H1 (cell line): Measurements from ENCODE around the gene PFKP. TPM values are rescaled to one million over a fixed set of nuclear protein-coding genes. Genes with fewer than 3 reads are reported as not detected.

Experiments
- CTCF ChIA-PET: fragments of 300-600 bp; sonication (Branson Sonifier 250); formaldehyde crosslinking; loops from one replicate; lab custom pipeline; 2021; ENCODE audit not compliant: partially characterized antibody; lab: Charles Lee
- POLR2A ChIA-PET: fragments of 300-600 bp; sonication (Branson Sonifier 250); formaldehyde crosslinking; loops from one replicate; lab custom pipeline; 2021; ENCODE audit warnings: inconsistent platforms; ENCODE audit not compliant: partially characterized antibody; lab: Charles Lee
- DNase-seq, 2 experiments: peaks; one replicate each; pipeline versions ENCODE4 v3.0.0 to v3.0.0-alpha.2; 2010 to 2022; ENCODE audit warnings: low spot score in 2 of 2, low read depth in 1 of 2, mixed read lengths in 1 of 2
- FAIRE-seq: peaks from 2 replicates; lab custom pipeline; 2011; peaks lifted over from hg19 to GRCh38; lab: Jason Lieb, UNC
- H2AFZ ChIP-seq: 2 replicates; pipeline ENCODE4 v1.8.1; 2012; ENCODE audit warnings: low read length, inconsistent platforms
- H2AK5ac ChIP-seq: 2 replicates; pipeline ENCODE4 v1.6.1; 2013; ENCODE audit warnings: low read depth, low read length
- H2BK120ac ChIP-seq: replicated peaks from 2 replicates; pipeline ENCODE3; 2013; ENCODE audit warnings: low read depth, low read length, inconsistent platforms
- H2BK12ac ChIP-seq: 2 replicates; pipeline ENCODE4 v1.6.1; 2013; ENCODE audit warnings: low read depth, low read length
- H2BK15ac ChIP-seq: 2 replicates; pipeline ENCODE4 v1.6.1; 2013; ENCODE audit warnings: low read length
- H2BK20ac ChIP-seq: 2 replicates; pipeline ENCODE4 v1.6.1; 2013; ENCODE audit warnings: low read length
- H2BK5ac ChIP-seq: 2 replicates; pipeline ENCODE4 v1.6.1; 2013; ENCODE audit warnings: low read depth, low read length
- H3K14ac ChIP-seq: 2 replicates; pipeline ENCODE4 v1.6.1; 2013; ENCODE audit warnings: inconsistent platforms; ENCODE audit not compliant: insufficient read length
- H3K18ac ChIP-seq: 2 replicates; pipeline ENCODE4 v1.6.1; 2013; ENCODE audit warnings: low read length; ENCODE audit errors: extremely low read depth
- H3K23ac ChIP-seq: 2 replicates; pipeline ENCODE4 v1.6.1; 2013; ENCODE audit warnings: inconsistent platforms; ENCODE audit not compliant: insufficient read length
- H3K23me2 ChIP-seq: 2 replicates; pipeline ENCODE4 v1.6.1; 2013; ENCODE audit warnings: low read depth, low read length
- H3K27ac ChIP-seq: 2 replicates; pipeline ENCODE4 v1.6.1; 2011; ENCODE audit warnings: low read depth, low read length, inconsistent platforms
- H3K27me3 ChIP-seq, 4 experiments: replicated peaks in 1 of 4; 1 replicate in 1 of 4; 2 replicates in 3 of 4; pipeline versions ENCODE4 v1.6.1 to v1.8.1; 2011 to 2013; ENCODE audit warnings: low read length in 3 of 4, mild to moderate bottlenecking in 3 of 4, inconsistent platforms in 2 of 4, mixed read lengths in 2 of 4, moderate library complexity in 1 of 4; ENCODE audit not compliant: control insufficient read depth in 3 of 4, insufficient read depth in 3 of 4; ENCODE audit errors: extremely low read depth in 1 of 4
- H3K36me3 ChIP-seq, 4 experiments: 2 replicates each; pipeline versions ENCODE4 v1.6.1 to v1.8.1; 2011 to 2013; ENCODE audit warnings: mild to moderate bottlenecking in 4 of 4, low read length in 3 of 4, moderate library complexity in 2 of 4, control low read depth in 1 of 4, inconsistent platforms in 1 of 4; ENCODE audit not compliant: insufficient read depth in 4 of 4, control insufficient read depth in 2 of 4
- H3K4ac ChIP-seq: replicated peaks from 2 replicates; pipeline ENCODE3; 2013; ENCODE audit warnings: low read length, low read depth, mixed read lengths, inconsistent platforms; ENCODE audit not compliant: insufficient read length
- H3K4me1 ChIP-seq, 4 experiments: replicated peaks in 1 of 4; 1 replicate in 1 of 4; 2 replicates in 3 of 4; pipeline versions ENCODE4 v1.6.1 to v1.8.1; 2011 to 2013; ENCODE audit warnings: low read length in 3 of 4, inconsistent platforms in 2 of 4, mixed read lengths in 1 of 4; ENCODE audit not compliant: insufficient read depth in 4 of 4, control insufficient read depth in 3 of 4
- H3K4me2 ChIP-seq, 2 experiments: 2 replicates each; pipeline versions ENCODE4 v1.6.1 to v1.8.1; 2011 to 2013; ENCODE audit warnings: low read depth in 2 of 2, low read length in 2 of 2, control low read depth in 1 of 2, inconsistent platforms in 1 of 2, mild to moderate bottlenecking in 1 of 2; ENCODE audit not compliant: insufficient read depth in 1 of 2
- H3K4me3 ChIP-seq, 4 experiments: fragments of 200-600, 300-600 bp in 1 of 4; sonication (generic), shearing (Covaris generic), sonication (Bioruptor Twin) in 1 of 4; 2 replicates each; pipeline versions ENCODE4 v1.5.1 to v1.8.1; 2011 to 2016; ENCODE audit warnings: low read length in 4 of 4, low read depth in 3 of 4, control low read depth in 2 of 4, inconsistent platforms in 2 of 4, mild to moderate bottlenecking in 2 of 4, mixed read lengths in 1 of 4, moderate library complexity in 1 of 4; ENCODE audit not compliant: insufficient read depth in 2 of 4; ENCODE audit errors: extremely low read depth in 1 of 4
- H3K56ac ChIP-seq: replicated peaks from 2 replicates; pipeline ENCODE3; 2013; ENCODE audit warnings: low read depth, mild to moderate bottlenecking, mixed read lengths, low read length, inconsistent platforms; ENCODE audit not compliant: insufficient read length
- H3K79me1 ChIP-seq: 2 replicates; pipeline ENCODE4 v1.6.1; 2013; ENCODE audit warnings: low read depth, low read length, control low read depth
- H3K79me2 ChIP-seq, 2 experiments: 2 replicates each; pipeline versions ENCODE4 v1.6.1 to v1.8.1; 2012 to 2013; ENCODE audit warnings: low read length in 2 of 2, mild to moderate bottlenecking in 2 of 2, inconsistent platforms in 1 of 2; ENCODE audit not compliant: insufficient read depth in 2 of 2, control insufficient read depth in 1 of 2
- H3K9ac ChIP-seq, 4 experiments: replicated peaks in 1 of 4; 1 replicate in 1 of 4; 2 replicates in 3 of 4; pipeline versions ENCODE4 v1.6.1 to v1.8.1; 2011 to 2013; ENCODE audit warnings: low read depth in 3 of 4, low read length in 3 of 4, control low read depth in 2 of 4, mild to moderate bottlenecking in 2 of 4, moderate library complexity in 2 of 4, inconsistent platforms in 1 of 4; ENCODE audit errors: extremely low read depth in 1 of 4
- H3K9me3 ChIP-seq, 2 experiments: 2 replicates each; pipeline versions ENCODE4 v1.6.1 to v1.8.1; 2012 to 2013; ENCODE audit warnings: mild to moderate bottlenecking in 2 of 2, moderate library complexity in 2 of 2, control low read depth in 1 of 2, inconsistent platforms in 1 of 2, low read depth in 1 of 2, low read length in 1 of 2, mixed read lengths in 1 of 2; ENCODE audit not compliant: insufficient read depth in 2 of 2
- H4K20me1 ChIP-seq, 2 experiments: replicated peaks in 1 of 2; 2 replicates each; pipeline versions ENCODE3 to v1.8.1; 2011 to 2013; ENCODE audit warnings: inconsistent platforms in 2 of 2, low read length in 2 of 2, mild to moderate bottlenecking in 1 of 2; ENCODE audit not compliant: insufficient read depth in 2 of 2, control insufficient read depth in 1 of 2
- H4K5ac ChIP-seq: 2 replicates; pipeline ENCODE4 v1.6.1; 2013; ENCODE audit warnings: low read length, low read depth, mixed read lengths, inconsistent platforms; ENCODE audit not compliant: insufficient read length
- H4K8ac ChIP-seq: 2 replicates; pipeline ENCODE4 v1.8.0; 2013; ENCODE audit warnings: mild to moderate bottlenecking, moderate library complexity, low read length, inconsistent platforms; ENCODE audit not compliant: insufficient read depth; ENCODE audit errors: extremely low read depth
- H4K91ac ChIP-seq: replicated peaks from 2 replicates; pipeline ENCODE3; 2013; ENCODE audit warnings: low read length, mixed read lengths, inconsistent platforms; ENCODE audit not compliant: insufficient read length
- BCL11A ChIP-seq, 2 experiments: IDR thresholded peaks; one replicate each; pipeline ENCODE4 v1.6.1; 2011; ENCODE audit warnings: low read depth in 2 of 2, low read length in 2 of 2, mild to moderate bottlenecking in 2 of 2
- BRCA1 ChIP-seq: IDR thresholded peaks from 2 replicates; pipeline ENCODE4 v1.6.1; 2012; ENCODE audit warnings: low read depth, low read length, improper control_type of control experiment
- CREB1 ChIP-seq: IDR thresholded peaks from 2 replicates; pipeline ENCODE4 v1.6.1; 2012; ENCODE audit warnings: inconsistent platforms
- HDAC2 ChIP-seq, 2 experiments: fragments of 300-600 bp in 1 of 2; sonication (generic) in 1 of 2; IDR thresholded peaks; 2 replicates each; pipeline ENCODE4 v1.6.1; 2011 to 2012; ENCODE audit warnings: low read depth in 2 of 2, low read length in 2 of 2, mild to moderate bottlenecking in 2 of 2, moderate library complexity in 2 of 2, borderline replicate concordance in 1 of 2, inconsistent platforms in 1 of 2
- HDAC6 ChIP-seq: IDR thresholded peaks from one replicate; pipeline ENCODE4 v1.7.1; 2012; ENCODE audit warnings: low read depth, mild to moderate bottlenecking, inconsistent platforms, low read length, moderate library complexity
- KDM4A ChIP-seq: IDR thresholded peaks from one replicate; pipeline ENCODE4 v1.7.1; 2012; ENCODE audit warnings: low read depth, mild to moderate bottlenecking, moderate library complexity, low read length, inconsistent platforms; ENCODE audit not compliant: severe bottlenecking
- RAD21 ChIP-seq, 2 experiments: IDR thresholded peaks in 1 of 2; conservative IDR thresholded peaks in 1 of 2; 2 replicates each; pipeline ENCODE4 v1.6.1; 2011; ENCODE audit warnings: low read depth in 2 of 2, low read length in 2 of 2, improper control_type of control experiment in 1 of 2, inconsistent platforms in 1 of 2, mild to moderate bottlenecking in 1 of 2, moderate library complexity in 1 of 2
- RBBP5 ChIP-seq: IDR thresholded peaks from 2 replicates; pipeline ENCODE4 v1.7.1; 2012; ENCODE audit warnings: low read depth, mild to moderate bottlenecking, inconsistent platforms, low read length, moderate library complexity, borderline replicate concordance
- RFX5 ChIP-seq: IDR thresholded peaks from 2 replicates; pipeline ENCODE4 v1.6.1; 2011; ENCODE audit warnings: low read depth, low read length, improper control_type of control experiment, borderline replicate concordance
- TCF12 ChIP-seq: IDR thresholded peaks from 2 replicates; pipeline ENCODE4 v1.6.1; 2011; ENCODE audit warnings: low read depth, mild to moderate bottlenecking, low read length
- USF2 ChIP-seq: IDR thresholded peaks from 2 replicates; pipeline ENCODE4 v1.6.1; 2011; ENCODE audit warnings: low read length, improper control_type of control experiment
- WGBS, 2 experiments: shearing (Covaris generic) in 1 of 2; methylation state at CpG; one replicate each; pipeline versions ENCODE4 v1.1.6 to v1.1.7; 2013 to 2015; ENCODE audit warnings: low lambda C conversion rate in 2 of 2, mixed read lengths in 2 of 2, inconsistent platforms in 1 of 2, low coverage in 1 of 2, missing lambda C conversion rate in 1 of 2; ENCODE audit not compliant: insufficient replicate concordance in 2 of 2, insufficient coverage in 1 of 2, insufficient read length in 1 of 2; ENCODE audit errors: extremely low coverage in 1 of 2, missing lambda C conversion rate in 1 of 2; 5-methylcytosine and 5-hydroxymethylcytosine counted together
- polyA plus RNA-seq, 7 experiments: library from polyadenylated mRNA; depleted of rRNA in 3 of 7; stranded (reverse) in 5 of 7; unstranded in 2 of 7; fragments of >200 nt in 5 of 7; fragments of 200-250 nt in 2 of 7; gene quantifications; 1 replicate in 5 of 7; 2 replicates in 1 of 7; 4 replicates in 1 of 7; pipeline versions ENCODE4 v1.2.1 to v1.2.3, GENCODE V29; 2011 to 2013; ENCODE audit warnings: missing spikeins in 2 of 7, mixed read lengths in 2 of 7
- total RNA-seq: library from RNA; stranded (reverse); fragmentation: NEBNext Ultra II Directional; extraction: Animal tissue kit (Norgen Biotek cat#: 25700); gene quantifications from 2 replicates; pipeline ENCODE4 v1.2.1, GENCODE V29; 2021

Gene PFKP
- total and polyA plus RNA-seq, 2 of the 8 experiments (the other 6 are each of a cell fraction or from before 2014, with no cell fraction given): 51.2 to 128 TPM

DNA sequence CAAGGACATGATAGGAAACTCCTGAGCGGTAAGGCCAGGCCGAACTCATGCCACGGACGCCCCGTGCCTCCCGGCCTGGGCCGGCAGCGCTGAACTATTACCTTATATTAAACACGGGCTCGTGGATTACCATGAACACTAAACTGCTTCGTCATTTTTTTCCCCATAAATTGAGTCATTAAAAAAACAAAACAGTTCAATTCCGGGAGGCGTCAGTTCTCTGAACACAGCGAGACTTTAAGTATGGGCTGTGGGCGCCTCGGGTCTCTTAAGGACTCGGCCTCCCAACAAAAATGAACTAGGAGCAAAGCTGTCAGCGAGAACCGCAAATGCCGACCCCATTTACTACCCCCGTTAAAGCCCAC, 104.7 kb downstream of the PFKP start:
- H3K79me2 ChIP-seq: no peaks in the 10 kb centered on the region; a peak in 1 of 4 replicates
- H2BK15ac ChIP-seq: no peak overlapping the region
- H3K9ac ChIP-seq: peak overlapping the region in 2 of 4 experiments; percentile 30 to 71; a peak in 4 of 7 replicates
- no peak overlapping the region for H4K8ac ChIP-seq
- H3K4me1 ChIP-seq: peaks cover 0 to 7% (median 4%) of the 10 kb centered on the region in 4 experiments; a peak in 5 of 7 replicates
- no peak overlapping the region for H4K5ac ChIP-seq
- POLR2A ChIA-PET: interaction anchor here (1.3 to 2.2 kb wide), 4 partner anchors 8 to 97 kb away, joined by 3 to 8 read pairs (median 6); no protein-coding TSS in a partner anchor
- no peaks in the 10 kb centered on the region for H3K9me3 ChIP-seq
- H3K23ac ChIP-seq: no peak overlapping the region
- no peaks in the 10 kb centered on the region for H3K79me1 ChIP-seq
- CTCF ChIA-PET: no interaction called here
- no peak overlapping the region for H2BK120ac ChIP-seq
- DNase-seq: no peak
- H3K4me2 ChIP-seq: peak overlapping the region; percentile 77 to 82
- H3K4ac ChIP-seq: no peak overlapping the region
- H2BK12ac ChIP-seq: no peak overlapping the region
- no peak overlapping the region for H3K27ac ChIP-seq
- no peak overlapping the region for H3K14ac ChIP-seq
- FAIRE-seq: no peak
- H3K4me3 ChIP-seq: peak overlapping the region; percentile 60 to 77 (median 68)
- H3K23me2 ChIP-seq: peaks cover 2% of the 10 kb centered on the region; the same call in 1 of the 2 replicates
- no peak overlapping the region for H3K56ac ChIP-seq
- peaks cover 0 to 5% of the 10 kb centered on the region in 2 experiments for H4K20me1 ChIP-seq
- 0 out of 2 replicates have a peak overlapping the region, but pooled peaks have one; percentile 40 for H2AFZ ChIP-seq
- H4K91ac ChIP-seq: no peak overlapping the region
- H2AK5ac ChIP-seq: no peak overlapping the region
- H3K36me3 ChIP-seq: 0 out of 8 replicates have a peak, but pooled peaks cover 0 to 3% (median 2%) of the 10 kb centered on the region in 4 experiments
- WGBS, 2 experiments: 23% methylated on average over 21 of the region's 21 CpGs; no CpG with 5 or more reads in 1 of the 2 experiments
- H2BK5ac ChIP-seq: no peak overlapping the region
- H3K27me3 ChIP-seq: no peaks in the 10 kb centered on the region
- H2BK20ac ChIP-seq: no peak overlapping the region
- H3K18ac ChIP-seq: no peak overlapping the region
- no peak for TF ChIP-seq KDM4A
- TF ChIP-seq TCF12: no peak
- no peak for TF ChIP-seq HDAC2 (IDR thresholded peaks at IDR 0.05; ENCODE audit: borderline replicate concordance in 1 of 2, low read depth in 2 of 2, low read length in 2 of 2)
- no peak for TF ChIP-seq CREB1
- TF ChIP-seq USF2: no peak
- no peak for TF ChIP-seq HDAC6
- no peak for TF ChIP-seq RFX5
- TF ChIP-seq RAD21 (IDR thresholded peaks at IDR 0.05 in 1 of 2, conservative IDR thresholded peaks at IDR 0.05 in 1 of 2; ENCODE audit: low read depth in 2 of 2, low read length in 2 of 2): no peak
- TF ChIP-seq RBBP5: no peak
- no peak for TF ChIP-seq BCL11A (IDR thresholded peaks at IDR 0.05; ENCODE audit: low read depth in 2 of 2, low read length in 2 of 2)
- TF ChIP-seq BRCA1: no peak
